Activated naive CD4-positive, alpha-beta T cell treated with anti-CD3 and anti-CD28 coated beads, Interleukin-2, amount 10 ng/mL, durations not matched to agents 7 days and 5 days (primary cell): ENCODE data around the gene NDST1.

Experiments used
- CTCF ChIA-PET: fragments of 350-600 bp; sonication (Branson Sonifier 250); formaldehyde crosslinking; loops from one replicate; lab custom pipeline; 2021; ENCODE audit warnings: antibody characterized with exemption; lab: Charles Lee
- DNase-seq: peaks from one replicate; pipeline ENCODE4 v3.0.0-alpha.2; 2020
- H3K27ac Mint-ChIP-seq: one replicate; pipeline ENCODE4 v1.8.0; 2021; ENCODE audit warnings: mild to moderate bottlenecking, moderate library complexity, mixed read lengths
- H3K27me3 Mint-ChIP-seq: one replicate; pipeline ENCODE4 v1.8.0; 2021; ENCODE audit warnings: mild to moderate bottlenecking, mixed read lengths
- H3K36me3 Mint-ChIP-seq: one replicate; pipeline ENCODE4 v1.8.0; 2021; ENCODE audit warnings: mixed read lengths
- H3K4me1 Mint-ChIP-seq: one replicate; pipeline ENCODE4 v1.8.0; 2021; ENCODE audit warnings: mixed read lengths
- H3K4me3 Mint-ChIP-seq: one replicate; pipeline ENCODE4 v1.8.0; 2021; ENCODE audit warnings: mild to moderate bottlenecking, moderate library complexity, mixed read lengths
- H3K9me3 Mint-ChIP-seq: one replicate; pipeline ENCODE4 v1.8.0; 2021; ENCODE audit warnings: mixed read lengths

NDST1 gene

GRCh38 chr5:150600616-150601490 lies 92.9 kb downstream of the NDST1 start:
- H3K4me3 Mint-ChIP-seq: no peak overlapping the region
- CTCF ChIA-PET: no interaction called here
- peaks cover 13% of the 10 kb centered on the region for H3K27me3 Mint-ChIP-seq
- no peaks in the 10 kb centered on the region for H3K36me3 Mint-ChIP-seq
- H3K27ac Mint-ChIP-seq: no peak overlapping the region
- no peak for DNase-seq
- H3K4me1 Mint-ChIP-seq: no peaks in the 10 kb centered on the region
- H3K9me3 Mint-ChIP-seq: no peaks in the 10 kb centered on the region

GRCh38 chr5:150601491-150602345 lies 93.8 kb downstream of the NDST1 start:
- H3K4me1 Mint-ChIP-seq: no peaks in the 10 kb centered on the region
- no peaks in the 10 kb centered on the region for H3K9me3 Mint-ChIP-seq
- DNase-seq: no peak
- no peaks in the 10 kb centered on the region for H3K36me3 Mint-ChIP-seq
- CTCF ChIA-PET: no interaction called here
- H3K27me3 Mint-ChIP-seq: peaks cover 13% of the 10 kb centered on the region
- H3K27ac Mint-ChIP-seq: no peak overlapping the region
- H3K4me3 Mint-ChIP-seq: no peak overlapping the region

- Mint-ChIP-seq H3K4me3 (no peak overlapping the region), H3K9me3 (no peaks in the 10 kb centered on the region), H3K36me3 (no peaks in the 10 kb centered on the region), H3K27ac (no peak overlapping the region), H3K27me3 (peaks cover 13% of the 10 kb centered on the region), H3K4me1 (no peaks in the 10 kb centered on the region)
- CTCF ChIA-PET: no interaction called here
- no peak for DNase-seq
Observed at GRCh38 chr5:150603052-150603451, 95.1 kb downstream of the NDST1 start.

- Mint-ChIP-seq H3K9me3 (no peaks in the 10 kb centered on the region), H3K27me3 (peaks cover 13% of the 10 kb centered on the region), H3K4me1 (no peaks in the 10 kb centered on the region), H3K27ac (no peak overlapping the region), H3K36me3 (no peaks in the 10 kb centered on the region), H3K4me3 (no peak overlapping the region)
- CTCF ChIA-PET: no interaction called here
- DNase-seq: no peak
Observed at GRCh38 chr5:150603491-150603890, 95.6 kb downstream of the NDST1 start.

GRCh38 chr5:150604010-150604409 lies 96.1 kb downstream of the NDST1 start:
- no peak overlapping the region for H3K4me3 Mint-ChIP-seq
- CTCF ChIA-PET: no interaction called here
- no peaks in the 10 kb centered on the region for H3K4me1 Mint-ChIP-seq
- peaks cover 13% of the 10 kb centered on the region for H3K27me3 Mint-ChIP-seq
- H3K27ac Mint-ChIP-seq: no peak overlapping the region
- DNase-seq: no peak
- H3K36me3 Mint-ChIP-seq: no peaks in the 10 kb centered on the region
- H3K9me3 Mint-ChIP-seq: no peaks in the 10 kb centered on the region

GRCh38 chr5:150604894-150605440 lies 97.0 kb downstream of the NDST1 start:
- DNase-seq: no peak
- CTCF ChIA-PET: no interaction called here
- Mint-ChIP-seq H3K27ac (no peak overlapping the region), H3K9me3 (no peaks in the 10 kb centered on the region), H3K36me3 (no peaks in the 10 kb centered on the region), H3K27me3 (peaks cover 9% of the 10 kb centered on the region), H3K4me1 (no peaks in the 10 kb centered on the region), H3K4me3 (no peak overlapping the region)

GRCh38 chr5:150605546-150605945 lies 97.6 kb downstream of the NDST1 start:
- Mint-ChIP-seq H3K36me3 (no peaks in the 10 kb centered on the region), H3K4me1 (no peaks in the 10 kb centered on the region), H3K27me3 (peaks cover 9% of the 10 kb centered on the region), H3K4me3 (no peak overlapping the region), H3K9me3 (no peaks in the 10 kb centered on the region), H3K27ac (no peak overlapping the region)
- no peak for DNase-seq
- CTCF ChIA-PET: no interaction called here

GRCh38 chr5:150606476-150606875 lies 98.5 kb downstream of the NDST1 start:
- CTCF ChIA-PET: interaction anchor here (0.6 kb wide), 1 partner anchor 750 kb away, joined by 4 read pairs; no protein-coding TSS in a partner anchor
- no peak for DNase-seq
- H3K4me3 Mint-ChIP-seq: no peak overlapping the region
- no peak overlapping the region for H3K27ac Mint-ChIP-seq
- no peaks in the 10 kb centered on the region for H3K4me1 Mint-ChIP-seq
- peaks cover 11% of the 10 kb centered on the region for H3K27me3 Mint-ChIP-seq
- H3K36me3 Mint-ChIP-seq: no peaks in the 10 kb centered on the region
- no peaks in the 10 kb centered on the region for H3K9me3 Mint-ChIP-seq

GRCh38 chr5:150607105-150607504 lies 99.2 kb downstream of the NDST1 start:
- Mint-ChIP-seq H3K27ac (no peak overlapping the region), H3K27me3 (peaks cover 10% of the 10 kb centered on the region), H3K4me3 (no peak overlapping the region), H3K9me3 (no peaks in the 10 kb centered on the region), H3K36me3 (no peaks in the 10 kb centered on the region), H3K4me1 (no peaks in the 10 kb centered on the region)
- DNase-seq: no peak
- CTCF ChIA-PET: no interaction called here
